Smooth muscle cell (in vitro differentiated cells): ENCODE data around the gene NECAB3. TPM values are rescaled to one million over a fixed set of nuclear protein-coding genes. Genes with fewer than 3 reads are reported as not detected.
"Not testable (repeated sequence)": the region's sequence is repeated elsewhere in the genome, so short reads cannot be mapped to it uniquely, and the experiment has no call there.

Experiments used
- DNase-seq: peaks from one replicate; lab custom pipeline; 2025; ENCODE audit not compliant: unreplicated experiment; lab: John Stamatoyannopoulos, UW
- H2AFZ ChIP-seq: fragments of 200-600 bp; sonication (generic); 2 replicates; pipeline ENCODE4 v1.6.0; 2016; ENCODE audit warnings: antibody characterized with exemption, low read depth, mild to moderate bottlenecking
- H3F3A ChIP-seq: fragments of 200-600 bp; sonication (generic); 2 replicates; pipeline ENCODE4 v1.6.0; 2017; ENCODE audit warnings: antibody characterized with exemption, low read depth
- H3K27ac ChIP-seq: fragments of 200-600 bp; sonication (generic); 2 replicates; pipeline ENCODE4 v1.5.1; 2016; ENCODE audit warnings: low read depth, mild to moderate bottlenecking
- H3K27me3 ChIP-seq: fragments of 200-600 bp; sonication (generic); 2 replicates; pipeline ENCODE4 v1.6.1; 2016; ENCODE audit warnings: low read depth, mild to moderate bottlenecking
- H3K36me3 ChIP-seq: fragments of 200-600 bp; sonication (generic); 2 replicates; pipeline ENCODE4 v1.5.1; 2016; ENCODE audit warnings: low read depth
- H3K4me1 ChIP-seq: fragments of 200-600 bp; sonication (generic); 2 replicates; pipeline ENCODE4 v1.5.1; 2016; ENCODE audit warnings: low read depth
- H3K4me2 ChIP-seq: fragments of 200-600 bp; sonication (generic); 2 replicates; pipeline ENCODE4 v1.6.0; 2016; ENCODE audit warnings: mild to moderate bottlenecking
- H3K4me3 ChIP-seq: fragments of 200-600 bp; sonication (generic); 2 replicates; pipeline ENCODE4 v1.5.1; 2016; ENCODE audit warnings: mild to moderate bottlenecking
- H3K79me2 ChIP-seq: fragments of 200-600 bp; sonication (generic); 2 replicates; pipeline ENCODE4 v1.6.0; 2016; ENCODE audit warnings: low read depth, mild to moderate bottlenecking
- H3K9ac ChIP-seq: fragments of 200-600 bp; sonication (generic); 2 replicates; pipeline ENCODE4 v1.6.0; 2016; ENCODE audit warnings: low read depth
- H3K9me3 ChIP-seq: fragments of 200-600 bp; sonication (generic); replicated peaks from 2 replicates; pipeline ENCODE4 v1.5.1; 2016; ENCODE audit warnings: low read depth
- H4K20me1 ChIP-seq: fragments of 200-600 bp; sonication (generic); 2 replicates; pipeline ENCODE4 v1.6.0; 2016; ENCODE audit warnings: low read depth
- WGBS: methylation state at CpG from one replicate; pipeline ENCODE4 v1.1.7; 2016; ENCODE audit warnings: low lambda C conversion rate; 5-methylcytosine and 5-hydroxymethylcytosine counted together
- polyA plus RNA-seq: library from polyadenylated mRNA; unstranded; fragments of >200 nt; fragmentation: Nextera tagmentation; extraction: Ambion mirVana; gene quantifications from 2 replicates; pipeline ENCODE4 v1.2.1, GENCODE V29; 2016
- total RNA-seq: library from RNA; depleted of rRNA; stranded (reverse); fragments of >200 nt; gene quantifications from 2 replicates; pipeline ENCODE4 v1.2.3, GENCODE V29; 2014
- TF ChIP-seq, protein P1 (sequence below): fragments of 200-600 bp; sonication (generic); IDR thresholded peaks from 2 replicates; pipeline ENCODE4 v1.5.1; 2017; ENCODE audit warnings: borderline replicate concordance, mild to moderate bottlenecking, antibody characterized with exemption; ENCODE audit not compliant: insufficient read depth, poor library complexity, severe bottlenecking

NECAB3 gene
- total and polyA plus RNA-seq, 2 experiments from 2014 or later: 20.3 to 25.8 TPM

DNA sequence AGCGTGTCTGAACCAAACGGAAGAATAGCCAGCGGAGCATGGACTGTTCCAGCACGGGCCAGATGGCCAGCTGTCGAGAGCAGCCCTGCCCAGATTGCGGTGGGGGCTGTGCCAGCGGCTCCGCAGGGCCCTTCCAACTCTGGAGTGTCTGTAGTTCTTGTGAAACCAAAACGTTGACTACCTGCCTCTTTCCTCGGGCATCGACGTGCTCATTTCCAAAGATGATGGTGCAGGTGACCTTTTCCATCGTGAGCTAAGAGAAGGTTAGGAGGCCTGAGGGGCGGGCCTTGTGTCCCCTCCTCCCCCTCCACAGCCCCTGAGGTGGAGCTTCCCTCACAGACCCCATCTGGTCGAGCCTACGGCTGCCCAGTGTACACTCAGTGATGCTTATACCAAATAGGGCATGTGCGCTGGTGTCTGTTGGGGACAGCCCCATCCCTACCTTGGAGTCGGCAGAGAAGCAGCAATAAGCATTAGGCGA, 25.0 kb downstream of the NECAB3 start:
- no peaks in the 10 kb centered on the region for H3K79me2 ChIP-seq
- H3K36me3 ChIP-seq: peaks cover 4% of the 10 kb centered on the region
- H3K9me3 ChIP-seq: no peaks in the 10 kb centered on the region
- H3K9ac ChIP-seq: no peak overlapping the region
- no peak overlapping the region for H3K4me3 ChIP-seq
- peaks cover 4% of the 10 kb centered on the region for H3F3A ChIP-seq
- H3K4me1 ChIP-seq: no peaks in the 10 kb centered on the region
- H3K4me2 ChIP-seq: no peak overlapping the region
- no peak for DNase-seq
- WGBS: 91% methylated on average over 19 of the region's 19 CpGs
- no peaks in the 10 kb centered on the region for H3K27me3 ChIP-seq
- H3K27ac ChIP-seq: no peak overlapping the region
- TF ChIP-seq, protein P1, sequence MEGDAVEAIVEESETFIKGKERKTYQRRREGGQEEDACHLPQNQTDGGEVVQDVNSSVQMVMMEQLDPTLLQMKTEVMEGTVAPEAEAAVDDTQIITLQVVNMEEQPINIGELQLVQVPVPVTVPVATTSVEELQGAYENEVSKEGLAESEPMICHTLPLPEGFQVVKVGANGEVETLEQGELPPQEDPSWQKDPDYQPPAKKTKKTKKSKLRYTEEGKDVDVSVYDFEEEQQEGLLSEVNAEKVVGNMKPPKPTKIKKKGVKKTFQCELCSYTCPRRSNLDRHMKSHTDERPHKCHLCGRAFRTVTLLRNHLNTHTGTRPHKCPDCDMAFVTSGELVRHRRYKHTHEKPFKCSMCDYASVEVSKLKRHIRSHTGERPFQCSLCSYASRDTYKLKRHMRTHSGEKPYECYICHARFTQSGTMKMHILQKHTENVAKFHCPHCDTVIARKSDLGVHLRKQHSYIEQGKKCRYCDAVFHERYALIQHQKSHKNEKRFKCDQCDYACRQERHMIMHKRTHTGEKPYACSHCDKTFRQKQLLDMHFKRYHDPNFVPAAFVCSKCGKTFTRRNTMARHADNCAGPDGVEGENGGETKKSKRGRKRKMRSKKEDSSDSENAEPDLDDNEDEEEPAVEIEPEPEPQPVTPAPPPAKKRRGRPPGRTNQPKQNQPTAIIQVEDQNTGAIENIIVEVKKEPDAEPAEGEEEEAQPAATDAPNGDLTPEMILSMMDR: no peak
- H2AFZ ChIP-seq: no peak overlapping the region
- peaks cover 20% of the 10 kb centered on the region for H4K20me1 ChIP-seq

DNA sequence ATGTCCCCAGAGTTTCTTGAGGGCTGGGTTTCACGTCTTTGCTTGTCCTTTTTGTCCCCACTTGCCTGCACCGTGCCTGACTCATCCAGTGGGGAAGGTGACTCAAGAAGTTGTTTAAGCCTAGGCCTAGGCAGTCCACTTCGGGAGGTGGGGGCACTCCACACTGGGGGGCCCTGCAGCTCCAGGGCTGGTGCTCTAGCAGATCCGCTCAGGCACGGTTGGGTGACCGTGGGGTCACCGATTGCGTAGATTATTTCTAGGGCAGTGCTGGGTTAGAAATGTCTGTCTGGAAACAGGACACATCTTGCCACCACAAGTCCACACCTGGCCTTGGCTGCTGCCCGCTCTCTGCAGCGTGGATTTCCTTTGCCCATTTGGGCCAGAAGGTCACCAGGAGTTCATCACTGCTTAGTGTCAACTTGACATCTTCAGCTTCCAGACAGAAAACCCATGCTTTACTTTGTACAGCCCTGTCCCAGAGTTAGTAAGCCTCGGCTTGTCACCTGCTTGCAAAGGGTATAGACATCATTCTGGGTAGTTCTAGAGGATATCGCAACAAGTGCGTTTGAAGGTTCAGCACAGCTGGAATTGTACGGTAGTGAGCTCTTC, 25.7 kb downstream of the NECAB3 start:
- Histone ChIP-seq H3K4me3 (no peak overlapping the region), H3F3A (peaks cover 4% of the 10 kb centered on the region), H3K4me1 (no peaks in the 10 kb centered on the region), H3K9me3 (no peaks in the 10 kb centered on the region), H2AFZ (no peak overlapping the region), H3K27me3 (no peaks in the 10 kb centered on the region), H4K20me1 (peaks cover 20% of the 10 kb centered on the region), H3K9ac (no peak overlapping the region), H3K4me2 (no peak overlapping the region), H3K36me3 (peaks cover 4% of the 10 kb centered on the region), H3K27ac (no peak overlapping the region), H3K79me2 (no peaks in the 10 kb centered on the region)
- DNase-seq: no peak
- TF ChIP-seq, protein P1: no peak
- WGBS: 83% methylated on average over 14 of the region's 14 CpGs

DNA sequence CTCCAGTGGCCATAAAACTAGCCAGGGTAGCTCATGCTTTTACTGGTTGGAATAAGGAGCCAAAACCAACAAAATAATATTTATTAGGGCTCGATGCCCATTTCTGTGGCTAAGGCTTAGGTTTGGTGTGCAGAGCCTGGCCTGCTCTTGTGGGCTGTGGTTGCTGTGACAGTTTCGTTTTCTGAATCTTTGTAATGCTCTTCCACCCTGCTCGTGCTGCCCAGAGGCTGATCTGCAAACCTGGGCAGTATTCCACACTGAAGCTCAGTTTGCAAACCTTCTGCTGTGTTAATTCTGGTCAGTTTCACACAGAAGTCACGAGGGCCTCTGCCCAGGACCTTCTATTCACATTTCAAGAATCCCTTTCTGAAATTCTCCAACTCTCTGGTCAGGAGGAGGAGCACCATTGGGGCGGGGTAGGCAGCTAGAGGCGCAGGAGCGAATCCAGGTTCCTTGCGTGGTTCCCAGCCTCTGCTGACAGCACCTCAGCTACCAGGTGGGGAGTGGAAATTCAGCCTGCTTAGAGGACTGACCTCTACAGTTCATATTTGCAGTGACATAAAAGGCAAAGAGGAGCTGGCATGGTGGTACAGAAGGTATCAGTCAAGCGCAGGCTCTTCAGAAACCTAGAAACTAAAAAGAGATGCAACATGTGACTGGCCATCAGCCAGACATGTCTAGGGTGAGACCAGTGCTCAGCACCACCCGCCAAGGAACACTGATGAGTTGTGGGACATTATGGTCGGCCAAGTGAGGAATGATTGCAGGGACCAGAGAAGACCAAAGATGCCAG, 26.4 kb downstream of the NECAB3 start:
- Histone ChIP-seq H2AFZ (no peak overlapping the region), H3K4me2 (no peak overlapping the region), H3K27ac (no peak overlapping the region), H4K20me1 (peaks cover 20% of the 10 kb centered on the region), H3K27me3 (no peaks in the 10 kb centered on the region), H3F3A (peaks cover 4% of the 10 kb centered on the region), H3K79me2 (no peaks in the 10 kb centered on the region), H3K9ac (no peak overlapping the region), H3K4me1 (no peaks in the 10 kb centered on the region), H3K36me3 (peaks cover 4% of the 10 kb centered on the region), H3K4me3 (no peak overlapping the region), H3K9me3 (no peaks in the 10 kb centered on the region)
- 95% methylated on average over 11 of the region's 11 CpGs for WGBS
- no peak for DNase-seq
- TF ChIP-seq, protein P1: no peak

DNA sequence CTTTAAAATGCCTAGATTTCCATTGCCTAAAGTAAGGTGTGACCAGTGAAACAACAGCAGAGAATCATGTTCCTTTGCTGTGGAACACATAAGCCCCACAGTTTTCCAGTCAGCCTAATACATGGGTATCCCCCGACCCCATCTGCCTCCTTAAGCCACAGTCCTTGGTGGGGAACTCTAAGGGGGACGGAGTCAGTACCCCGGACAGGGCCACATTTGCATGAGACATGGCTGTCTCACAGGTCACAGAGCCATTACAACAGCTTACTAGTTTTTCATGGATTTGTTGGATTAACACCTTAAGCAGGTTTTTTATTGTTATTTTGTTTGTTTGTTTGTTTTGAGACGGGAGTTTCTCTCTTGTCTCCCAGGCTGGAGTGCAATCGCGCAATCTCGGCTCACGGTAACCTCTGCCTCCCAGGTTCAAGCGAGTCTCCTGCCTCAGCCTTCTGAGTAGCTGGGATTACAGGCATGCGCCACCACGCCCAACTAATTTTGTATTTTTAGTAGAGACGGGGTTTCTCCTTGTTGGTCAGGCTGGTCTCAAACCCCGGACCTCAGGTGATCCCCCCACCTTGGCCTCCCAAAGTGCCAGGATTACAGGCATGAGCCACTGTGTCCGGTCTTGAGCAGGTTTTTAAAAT, 27.1 kb downstream of the NECAB3 start:
- H3F3A ChIP-seq, H3K9me3 ChIP-seq, H3K9ac ChIP-seq, DNase-seq, H2AFZ ChIP-seq, H3K27ac ChIP-seq, H3K79me2 ChIP-seq, H3K4me1 ChIP-seq, H3K4me2 ChIP-seq, H3K4me3 ChIP-seq, H3K36me3 ChIP-seq, H3K27me3 ChIP-seq: not testable (repeated sequence)
- H4K20me1 ChIP-seq: peaks cover 20% of the 10 kb centered on the region
- WGBS: 89% methylated on average over 14 of the region's 14 CpGs
